Measurements from ENCODE around the gene F2RL1. TPM values are rescaled to one million over a fixed set of nuclear protein-coding genes. Genes with fewer than 3 reads are reported as not detected.
"Not testable (repeated sequence)": the region's sequence is repeated elsewhere in the genome, so short reads cannot be mapped to it uniquely, and the experiment has no call there.

F2RL1 gene
- total RNA-seq, 1 experiment from 2014 or later: 37.3 TPM

DNA sequence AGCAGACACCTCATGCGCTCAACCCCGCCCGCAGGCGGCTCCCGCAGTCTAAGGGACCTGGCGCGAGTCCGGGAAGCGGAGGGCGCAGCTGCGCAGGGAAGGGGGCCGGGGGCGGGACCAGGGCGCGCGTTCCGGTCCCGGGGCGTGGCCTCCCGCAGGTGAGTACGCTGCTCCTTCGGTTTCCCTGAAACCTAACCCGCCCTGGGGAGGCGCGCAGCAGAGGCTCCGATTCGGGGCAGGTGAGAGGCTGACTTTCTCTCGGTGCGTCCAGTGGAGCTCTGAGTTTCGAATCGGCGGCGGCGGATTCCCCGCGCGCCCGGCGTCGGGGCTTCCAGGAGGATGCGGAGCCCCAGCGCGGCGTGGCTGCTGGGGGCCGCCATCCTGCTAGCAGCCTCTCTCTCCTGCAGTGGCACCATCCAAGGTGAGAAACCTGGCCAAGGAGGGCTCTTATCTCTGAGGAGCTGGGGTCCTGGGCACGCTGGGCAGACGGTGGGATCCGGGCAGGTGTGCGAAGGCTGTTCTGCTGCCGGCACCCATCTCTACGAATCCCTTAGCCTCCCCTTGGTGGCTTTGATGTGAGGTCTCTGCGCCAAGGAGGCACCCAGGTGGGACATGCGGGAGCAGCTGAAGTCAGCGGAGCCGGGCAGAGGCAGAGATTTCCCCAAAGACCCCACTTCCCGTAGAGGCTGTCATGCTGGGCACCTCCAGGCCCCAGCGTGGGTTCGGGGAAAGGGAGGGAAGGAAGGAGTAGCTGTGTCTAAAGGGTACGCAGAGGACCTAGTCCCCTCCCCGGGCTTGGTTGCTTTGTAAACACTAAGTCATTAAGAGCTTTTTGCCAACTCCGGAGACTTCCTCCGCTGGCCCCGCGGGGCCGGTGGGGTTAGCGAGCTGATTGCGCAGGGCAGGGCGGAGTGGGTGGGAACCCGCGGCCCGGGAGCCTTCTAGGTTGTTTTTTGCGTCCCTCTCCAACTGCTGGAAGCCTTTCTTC lies at the start of gene F2RL1 (continued):
- TF ChIP-seq, protein P1, sequence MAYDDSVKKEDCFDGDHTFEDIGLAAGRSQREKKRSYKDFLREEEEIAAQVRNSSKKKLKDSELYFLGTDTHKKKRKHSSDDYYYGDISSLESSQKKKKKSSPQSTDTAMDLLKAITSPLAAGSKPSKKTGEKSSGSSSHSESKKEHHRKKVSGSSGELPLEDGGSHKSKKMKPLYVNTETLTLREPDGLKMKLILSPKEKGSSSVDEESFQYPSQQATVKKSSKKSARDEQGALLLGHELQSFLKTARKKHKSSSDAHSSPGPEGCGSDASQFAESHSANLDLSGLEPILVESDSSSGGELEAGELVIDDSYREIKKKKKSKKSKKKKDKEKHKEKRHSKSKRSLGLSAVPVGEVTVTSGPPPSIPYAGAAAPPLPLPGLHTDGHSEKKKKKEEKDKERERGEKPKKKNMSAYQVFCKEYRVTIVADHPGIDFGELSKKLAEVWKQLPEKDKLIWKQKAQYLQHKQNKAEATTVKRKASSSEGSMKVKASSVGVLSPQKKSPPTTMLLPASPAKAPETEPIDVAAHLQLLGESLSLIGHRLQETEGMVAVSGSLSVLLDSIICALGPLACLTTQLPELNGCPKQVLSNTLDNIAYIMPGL (CRISPR knock-in tag; IDR thresholded peaks at IDR 0.05): no peak; the same call in 1 of the 2 replicates
- TF ChIP-seq SMAD3 (CRISPR knock-in tag; IDR thresholded peaks at IDR 0.05; ENCODE audit: borderline replicate concordance): peak; percentile 63; the same call in 1 of the 2 replicates
- 0 out of 2 replicates have a peak, but pooled peaks have one; percentile 45 for TF ChIP-seq ZNF416 (CRISPR knock-in tag; IDR thresholded peaks at IDR 0.05)
- TF ChIP-seq, protein P2, sequence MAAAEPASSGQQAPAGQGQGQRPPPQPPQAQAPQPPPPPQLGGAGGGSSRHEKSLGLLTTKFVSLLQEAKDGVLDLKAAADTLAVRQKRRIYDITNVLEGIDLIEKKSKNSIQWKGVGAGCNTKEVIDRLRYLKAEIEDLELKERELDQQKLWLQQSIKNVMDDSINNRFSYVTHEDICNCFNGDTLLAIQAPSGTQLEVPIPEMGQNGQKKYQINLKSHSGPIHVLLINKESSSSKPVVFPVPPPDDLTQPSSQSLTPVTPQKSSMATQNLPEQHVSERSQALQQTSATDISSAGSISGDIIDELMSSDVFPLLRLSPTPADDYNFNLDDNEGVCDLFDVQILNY (CRISPR knock-in tag; IDR thresholded peaks at IDR 0.05): peak; percentile 67; the same call in 1 of the 2 replicates
- TF ChIP-seq, protein P3, sequence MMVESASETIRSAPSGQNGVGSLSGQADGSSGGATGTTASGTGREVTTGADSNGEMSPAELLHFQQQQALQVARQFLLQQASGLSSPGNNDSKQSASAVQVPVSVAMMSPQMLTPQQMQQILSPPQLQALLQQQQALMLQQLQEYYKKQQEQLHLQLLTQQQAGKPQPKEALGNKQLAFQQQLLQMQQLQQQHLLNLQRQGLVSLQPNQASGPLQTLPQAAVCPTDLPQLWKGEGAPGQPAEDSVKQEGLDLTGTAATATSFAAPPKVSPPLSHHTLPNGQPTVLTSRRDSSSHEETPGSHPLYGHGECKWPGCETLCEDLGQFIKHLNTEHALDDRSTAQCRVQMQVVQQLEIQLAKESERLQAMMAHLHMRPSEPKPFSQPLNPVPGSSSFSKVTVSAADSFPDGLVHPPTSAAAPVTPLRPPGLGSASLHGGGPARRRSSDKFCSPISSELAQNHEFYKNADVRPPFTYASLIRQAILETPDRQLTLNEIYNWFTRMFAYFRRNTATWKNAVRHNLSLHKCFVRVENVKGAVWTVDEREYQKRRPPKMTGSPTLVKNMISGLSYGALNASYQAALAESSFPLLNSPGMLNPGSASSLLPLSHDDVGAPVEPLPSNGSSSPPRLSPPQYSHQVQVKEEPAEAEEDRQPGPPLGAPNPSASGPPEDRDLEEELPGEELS (CRISPR knock-in tag; IDR thresholded peaks at IDR 0.05): peak; percentile 41; the same call in 1 of the 2 replicates
- TF ChIP-seq, protein P4, sequence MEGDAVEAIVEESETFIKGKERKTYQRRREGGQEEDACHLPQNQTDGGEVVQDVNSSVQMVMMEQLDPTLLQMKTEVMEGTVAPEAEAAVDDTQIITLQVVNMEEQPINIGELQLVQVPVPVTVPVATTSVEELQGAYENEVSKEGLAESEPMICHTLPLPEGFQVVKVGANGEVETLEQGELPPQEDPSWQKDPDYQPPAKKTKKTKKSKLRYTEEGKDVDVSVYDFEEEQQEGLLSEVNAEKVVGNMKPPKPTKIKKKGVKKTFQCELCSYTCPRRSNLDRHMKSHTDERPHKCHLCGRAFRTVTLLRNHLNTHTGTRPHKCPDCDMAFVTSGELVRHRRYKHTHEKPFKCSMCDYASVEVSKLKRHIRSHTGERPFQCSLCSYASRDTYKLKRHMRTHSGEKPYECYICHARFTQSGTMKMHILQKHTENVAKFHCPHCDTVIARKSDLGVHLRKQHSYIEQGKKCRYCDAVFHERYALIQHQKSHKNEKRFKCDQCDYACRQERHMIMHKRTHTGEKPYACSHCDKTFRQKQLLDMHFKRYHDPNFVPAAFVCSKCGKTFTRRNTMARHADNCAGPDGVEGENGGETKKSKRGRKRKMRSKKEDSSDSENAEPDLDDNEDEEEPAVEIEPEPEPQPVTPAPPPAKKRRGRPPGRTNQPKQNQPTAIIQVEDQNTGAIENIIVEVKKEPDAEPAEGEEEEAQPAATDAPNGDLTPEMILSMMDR (IDR thresholded peaks at IDR 0.05): no peak
- TF ChIP-seq NFATC4 (CRISPR knock-in tag; IDR thresholded peaks at IDR 0.05): no peak
- TF ChIP-seq, protein P5, sequence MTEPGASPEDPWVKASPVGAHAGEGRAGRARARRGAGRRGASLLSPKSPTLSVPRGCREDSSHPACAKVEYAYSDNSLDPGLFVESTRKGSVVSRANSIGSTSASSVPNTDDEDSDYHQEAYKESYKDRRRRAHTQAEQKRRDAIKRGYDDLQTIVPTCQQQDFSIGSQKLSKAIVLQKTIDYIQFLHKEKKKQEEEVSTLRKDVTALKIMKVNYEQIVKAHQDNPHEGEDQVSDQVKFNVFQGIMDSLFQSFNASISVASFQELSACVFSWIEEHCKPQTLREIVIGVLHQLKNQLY (CRISPR knock-in tag; IDR thresholded peaks at IDR 0.05): no peak
- TF ChIP-seq SMAD4 (CRISPR knock-in tag; IDR thresholded peaks at IDR 0.05): no peak
- TF ChIP-seq SP1 (CRISPR knock-in tag; conservative IDR thresholded peaks at IDR 0.05): peak; percentile 78
- no peak for TF ChIP-seq ESRRA (CRISPR knock-in tag; IDR thresholded peaks at IDR 0.05; ENCODE audit: borderline replicate concordance)
- TF ChIP-seq, protein P6, sequence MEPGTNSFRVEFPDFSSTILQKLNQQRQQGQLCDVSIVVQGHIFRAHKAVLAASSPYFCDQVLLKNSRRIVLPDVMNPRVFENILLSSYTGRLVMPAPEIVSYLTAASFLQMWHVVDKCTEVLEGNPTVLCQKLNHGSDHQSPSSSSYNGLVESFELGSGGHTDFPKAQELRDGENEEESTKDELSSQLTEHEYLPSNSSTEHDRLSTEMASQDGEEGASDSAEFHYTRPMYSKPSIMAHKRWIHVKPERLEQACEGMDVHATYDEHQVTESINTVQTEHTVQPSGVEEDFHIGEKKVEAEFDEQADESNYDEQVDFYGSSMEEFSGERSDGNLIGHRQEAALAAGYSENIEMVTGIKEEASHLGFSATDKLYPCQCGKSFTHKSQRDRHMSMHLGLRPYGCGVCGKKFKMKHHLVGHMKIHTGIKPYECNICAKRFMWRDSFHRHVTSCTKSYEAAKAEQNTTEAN (CRISPR knock-in tag; IDR thresholded peaks at IDR 0.05): 0 out of 2 replicates have a peak, but pooled peaks have one; percentile 53

DNA sequence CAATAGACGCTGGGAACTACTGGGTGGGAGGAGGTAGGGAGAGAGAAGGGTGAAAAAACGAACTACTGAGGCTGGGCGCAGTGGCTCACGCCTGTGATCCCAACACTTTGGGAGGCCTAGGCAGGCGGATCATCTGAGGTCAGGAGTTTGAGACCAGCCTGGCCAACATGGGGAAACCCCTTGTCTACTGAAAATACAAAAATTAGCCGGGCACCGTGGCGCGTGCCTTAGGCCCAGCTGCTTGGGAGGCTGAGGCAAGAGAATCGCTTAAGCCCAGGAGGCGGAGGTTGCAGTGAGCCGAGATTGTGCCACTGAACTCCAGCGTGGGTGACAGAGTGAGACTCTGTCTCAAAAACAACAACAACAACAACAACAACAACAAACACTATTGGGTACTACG lies 47.8 kb upstream of the F2RL1 start:
- ATAC-seq; H3K4me3 Mint-ChIP-seq; H3K36me3 Mint-ChIP-seq; DNase-seq (ENCODE audit: low spot score); H3K4me1 Mint-ChIP-seq; CTCF ChIA-PET; H3K27ac Mint-ChIP-seq; H3K9me3 Mint-ChIP-seq; H3K27me3 Mint-ChIP-seq (ENCODE audit: low read depth): not testable (repeated sequence)
- POLR2A ChIA-PET: interaction anchor here (0.6 kb wide), 1 partner anchor 222 kb away, joined by 4 read pairs; no protein-coding TSS in a partner anchor
